Measurements from ENCODE around the gene RNF13.

- TF ChIP-seq CTCF (IDR thresholded peaks at IDR 0.05) (no peak), POLR2AphosphoS5 (IDR thresholded peaks at IDR 0.05; ENCODE audit: low read depth, low read length) (no peak), REST (IDR thresholded peaks at IDR 0.05; ENCODE audit: insufficient read depth in 1 of 2, low read depth in 2 of 2, low read length in 1 of 2) (no peak), SIN3A (IDR thresholded peaks at IDR 0.05; ENCODE audit: borderline replicate concordance, insufficient read depth, low read depth, low read length) (no peak)
Observed at GRCh38 chr3:149832086-149832485, 19.1 kb downstream of the RNF13 start.

Data from Panc1 (cell line).